Measurements from ENCODE around the gene DLG2. TPM values are rescaled to one million over a fixed set of nuclear protein-coding genes. Genes with fewer than 3 reads are reported as not detected.

The DLG2 gene
- total and polyA plus RNA-seq, 2 donors (not counting 3 experiments of a cell fraction or from before 2014, with no cell fraction given): 0.15 to 1.1 TPM

- Histone ChIP-seq H3K4me1 (ENCODE audit: control insufficient read depth, extremely low read depth, insufficient read depth, low read length) (no peaks in the 10 kb centered on the region), H2AFZ (ENCODE audit: low read depth, low read length) (no peak overlapping the region), H3K4me3 (replicated peaks in 1 of 3; ENCODE audit: insufficient read depth in 1 of 3, low read depth in 1 of 3, low read length in 3 of 3) (no peak overlapping the region), H3K27me3 (ENCODE audit: control insufficient read depth in 2 of 2, insufficient read depth in 2 of 2, low read length in 2 of 2) (no peaks in the 10 kb centered on the region), H3K9me1 (replicated peaks; ENCODE audit: control insufficient read depth, extremely low read depth, insufficient read depth, low read length) (no peaks in the 10 kb centered on the region), H4K20me1 (replicated peaks; ENCODE audit: control insufficient read depth, extremely low read depth, insufficient read depth, low read length) (no peaks in the 10 kb centered on the region), H3K79me2 (ENCODE audit: control insufficient read depth, insufficient read depth, low read length) (no peaks in the 10 kb centered on the region), H3K9ac (replicated peaks; ENCODE audit: extremely low read depth, insufficient read depth, low read length) (no peak overlapping the region), H3K36me3 (ENCODE audit: control insufficient read depth in 2 of 2, extremely low read depth in 1 of 2, insufficient read depth in 2 of 2, low read length in 2 of 2) (no peaks in the 10 kb centered on the region), H3K9me3 (replicated peaks; ENCODE audit: control insufficient read depth, insufficient read depth, low read length) (no peaks in the 10 kb centered on the region), H3K4me2 (ENCODE audit: insufficient read depth, low read length) (no peak overlapping the region), H3K27ac (ENCODE audit: insufficient read depth, low read depth, low read length) (no peak overlapping the region)
- ChIA-PET CTCF (no interaction called here), POLR2A (no interaction called here)
- intact Hi-C loops (cut with micrococcal nuclease): no loop called here
- DNase-seq (ENCODE audit: low read depth, low spot score) (no peak), FAIRE-seq (no peak)
- dilution Hi-C loops (cut with MboI; ENCODE audit: extremely low pct_ligation_motif_present, low sequenced_read_pairs): no loop called here
- BruUV-seq (replicated peaks): no TSS peak
- TF ChIP-seq, protein P1, sequence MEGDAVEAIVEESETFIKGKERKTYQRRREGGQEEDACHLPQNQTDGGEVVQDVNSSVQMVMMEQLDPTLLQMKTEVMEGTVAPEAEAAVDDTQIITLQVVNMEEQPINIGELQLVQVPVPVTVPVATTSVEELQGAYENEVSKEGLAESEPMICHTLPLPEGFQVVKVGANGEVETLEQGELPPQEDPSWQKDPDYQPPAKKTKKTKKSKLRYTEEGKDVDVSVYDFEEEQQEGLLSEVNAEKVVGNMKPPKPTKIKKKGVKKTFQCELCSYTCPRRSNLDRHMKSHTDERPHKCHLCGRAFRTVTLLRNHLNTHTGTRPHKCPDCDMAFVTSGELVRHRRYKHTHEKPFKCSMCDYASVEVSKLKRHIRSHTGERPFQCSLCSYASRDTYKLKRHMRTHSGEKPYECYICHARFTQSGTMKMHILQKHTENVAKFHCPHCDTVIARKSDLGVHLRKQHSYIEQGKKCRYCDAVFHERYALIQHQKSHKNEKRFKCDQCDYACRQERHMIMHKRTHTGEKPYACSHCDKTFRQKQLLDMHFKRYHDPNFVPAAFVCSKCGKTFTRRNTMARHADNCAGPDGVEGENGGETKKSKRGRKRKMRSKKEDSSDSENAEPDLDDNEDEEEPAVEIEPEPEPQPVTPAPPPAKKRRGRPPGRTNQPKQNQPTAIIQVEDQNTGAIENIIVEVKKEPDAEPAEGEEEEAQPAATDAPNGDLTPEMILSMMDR (IDR thresholded peaks at IDR 0.05; ENCODE audit: extremely low read depth in 1 of 2, insufficient read depth in 1 of 2, low read depth in 1 of 2, low read length in 2 of 2): no peak
- TF ChIP-seq JUN (IDR thresholded peaks at IDR 0.05; ENCODE audit: borderline replicate concordance, insufficient read depth, insufficient read length, low read depth): no peak
- no peak for TF ChIP-seq GATA2 (IDR thresholded peaks at IDR 0.05; ENCODE audit: insufficient read depth, insufficient read length, low read depth, low read length)
- TF ChIP-seq POLR2A (IDR thresholded peaks at IDR 0.05; ENCODE audit: low read depth, low read length): no peak
- TF ChIP-seq FOS (IDR thresholded peaks at IDR 0.05; ENCODE audit: borderline replicate concordance, insufficient read depth, low read length): no peak
- no peak for TF ChIP-seq POLR2AphosphoS5 (IDR thresholded peaks at IDR 0.05; ENCODE audit: insufficient read depth, low read depth, low read length)
- no peak for TF ChIP-seq EZH2 (IDR thresholded peaks at IDR 0.05; ENCODE audit: borderline replicate concordance, low read depth, low read length, severe bottlenecking)
- TF ChIP-seq MAX (IDR thresholded peaks at IDR 0.05; ENCODE audit: insufficient read depth, insufficient read length): no peak
- TF ChIP-seq MYC (IDR thresholded peaks at IDR 0.05; ENCODE audit: low read depth, low read length): no peak
These were observed 1053.3 kb downstream of the DLG2 start for GRCh38 chr11:84573868-84574267.
